Skeletal muscle tissue (tissue), 4 donors: ENCODE results near the gene RENBP. TPM values are rescaled to one million over a fixed set of nuclear protein-coding genes. Genes with fewer than 3 reads are reported as not detected.

Experiments used
- H3K27ac ChIP-seq: one replicate; pipeline ENCODE4 v1.7.0; 2013; ENCODE audit warnings: mild to moderate bottlenecking, low read depth, low read length, inconsistent platforms
- H3K27me3 ChIP-seq, 3 donors: one replicate each; pipeline ENCODE4 v1.7.0; 2013; ENCODE audit warnings: low read length in 3 of 3; ENCODE audit not compliant: control insufficient read depth in 3 of 3, insufficient read depth in 3 of 3
- H3K36me3 ChIP-seq, 3 donors: one replicate each; pipeline ENCODE4 v1.7.0; 2013; ENCODE audit warnings: low read length in 3 of 3; ENCODE audit not compliant: control insufficient read depth in 3 of 3, insufficient read depth in 3 of 3
- H3K4me1 ChIP-seq, 3 donors: one replicate each; pipeline ENCODE4 v1.7.0; 2013; ENCODE audit warnings: low read length in 3 of 3, mild to moderate bottlenecking in 3 of 3; ENCODE audit not compliant: control insufficient read depth in 3 of 3, insufficient read depth in 3 of 3
- H3K4me3 ChIP-seq, 3 donors: one replicate each; pipeline ENCODE4 v1.7.0; 2013; ENCODE audit warnings: low read length in 3 of 3
- H3K9ac ChIP-seq, 3 donors: one replicate each; pipeline ENCODE4 v1.7.0; 2013; ENCODE audit warnings: low read length in 3 of 3, mild to moderate bottlenecking in 3 of 3, moderate library complexity in 2 of 3, low read depth in 1 of 3
- H3K9me3 ChIP-seq, 3 donors: one replicate each; pipeline ENCODE4 v1.7.0; 2013; ENCODE audit warnings: low read length in 3 of 3; ENCODE audit not compliant: control insufficient read depth in 3 of 3
- total RNA-seq: library from RNA; depleted of rRNA; stranded (reverse); fragments of >200 nt; gene quantifications from one replicate; pipeline ENCODE4 v1.2.3, GENCODE V29; 2014
- donor health status: Osteomylitis.

RENBP gene
- total RNA-seq, 1 donor from 2014 or later: 5.7 TPM

DNA sequence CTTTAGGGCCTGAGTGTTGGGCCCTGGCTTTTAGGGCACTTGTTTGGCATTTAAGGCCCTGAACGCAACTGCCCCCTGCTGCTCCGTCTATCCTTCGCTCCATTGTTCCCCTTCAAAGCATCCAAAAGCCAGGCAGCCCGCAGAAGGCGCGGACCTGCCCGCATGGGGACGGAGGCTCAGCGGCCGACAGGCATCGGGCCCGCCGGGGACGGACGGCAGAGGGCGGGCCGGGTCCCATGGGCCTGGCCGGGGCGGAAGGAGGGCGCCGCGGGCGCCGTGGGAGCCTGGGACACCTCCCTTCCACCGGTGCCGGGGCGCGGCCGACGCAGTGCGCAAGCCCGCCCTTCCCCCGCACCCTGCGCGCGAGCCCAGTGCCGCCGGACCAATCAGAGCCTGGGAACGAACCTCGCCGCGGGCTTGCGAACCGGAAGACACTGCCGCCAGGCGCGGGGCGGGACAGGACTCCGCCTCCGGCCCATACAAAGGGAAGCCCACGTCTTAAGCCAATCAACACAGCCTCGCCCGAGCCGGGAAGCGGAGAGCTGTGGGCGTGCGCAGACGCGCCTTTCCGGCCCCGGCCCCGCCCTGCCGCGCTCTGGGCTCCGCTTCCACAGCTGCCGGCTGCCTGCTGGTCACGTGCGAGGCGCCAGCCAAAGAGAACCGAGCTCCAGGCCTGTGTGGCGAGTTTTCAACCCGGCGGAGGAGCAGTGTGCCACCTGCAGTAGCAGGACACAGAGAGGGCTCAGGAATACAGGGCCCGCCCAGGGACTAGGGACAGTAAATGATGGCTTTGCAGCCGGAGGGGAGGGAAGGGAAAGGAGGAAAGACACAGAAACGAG lies 16.3 kb downstream of the RENBP start:
- H3K9me3 ChIP-seq: no peaks in the 10 kb centered on the region
- H3K9ac ChIP-seq: peak overlapping the region; percentile 85 to 90 (median 87)
- peaks cover 0 to 5% (median 0%) of the 10 kb centered on the region in 3 donors for H3K27me3 ChIP-seq
- H3K4me3 ChIP-seq: peak overlapping the region; percentile 68 to 77 (median 77)
- H3K36me3 ChIP-seq: peaks cover 12 to 24% (median 24%) of the 10 kb centered on the region in 3 donors
- H3K27ac ChIP-seq: peak overlapping the region; percentile 88
- peaks cover 17 to 55% (median 30%) of the 10 kb centered on the region in 3 donors for H3K4me1 ChIP-seq

DNA sequence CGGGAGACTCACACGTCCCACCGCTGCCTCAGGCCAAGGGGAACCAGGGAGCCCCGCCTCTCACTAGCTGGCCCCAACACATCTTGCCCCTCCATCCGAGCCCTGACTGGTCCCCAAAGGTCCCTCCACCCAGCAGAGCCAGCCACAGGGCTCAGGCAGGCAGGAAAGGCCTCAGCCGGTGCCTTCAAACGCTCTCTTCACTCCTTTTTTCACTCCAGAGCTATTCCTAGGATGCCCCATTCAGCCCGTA lies 16.8 kb downstream of the RENBP start:
- Histone ChIP-seq H3K36me3 (peaks cover 12 to 24% (median 22%) of the 10 kb centered on the region in 3 donors), H3K9ac (peak overlapping the region; percentile 85 to 90 (median 87)), H3K27me3 (peaks cover 0 to 5% (median 0%) of the 10 kb centered on the region in 3 donors), H3K9me3 (no peaks in the 10 kb centered on the region), H3K4me1 (peaks cover 20 to 61% (median 35%) of the 10 kb centered on the region in 3 donors), H3K4me3 (peak overlapping the region; percentile 68 to 77 (median 77)), H3K27ac (peak overlapping the region; percentile 88)

DNA sequence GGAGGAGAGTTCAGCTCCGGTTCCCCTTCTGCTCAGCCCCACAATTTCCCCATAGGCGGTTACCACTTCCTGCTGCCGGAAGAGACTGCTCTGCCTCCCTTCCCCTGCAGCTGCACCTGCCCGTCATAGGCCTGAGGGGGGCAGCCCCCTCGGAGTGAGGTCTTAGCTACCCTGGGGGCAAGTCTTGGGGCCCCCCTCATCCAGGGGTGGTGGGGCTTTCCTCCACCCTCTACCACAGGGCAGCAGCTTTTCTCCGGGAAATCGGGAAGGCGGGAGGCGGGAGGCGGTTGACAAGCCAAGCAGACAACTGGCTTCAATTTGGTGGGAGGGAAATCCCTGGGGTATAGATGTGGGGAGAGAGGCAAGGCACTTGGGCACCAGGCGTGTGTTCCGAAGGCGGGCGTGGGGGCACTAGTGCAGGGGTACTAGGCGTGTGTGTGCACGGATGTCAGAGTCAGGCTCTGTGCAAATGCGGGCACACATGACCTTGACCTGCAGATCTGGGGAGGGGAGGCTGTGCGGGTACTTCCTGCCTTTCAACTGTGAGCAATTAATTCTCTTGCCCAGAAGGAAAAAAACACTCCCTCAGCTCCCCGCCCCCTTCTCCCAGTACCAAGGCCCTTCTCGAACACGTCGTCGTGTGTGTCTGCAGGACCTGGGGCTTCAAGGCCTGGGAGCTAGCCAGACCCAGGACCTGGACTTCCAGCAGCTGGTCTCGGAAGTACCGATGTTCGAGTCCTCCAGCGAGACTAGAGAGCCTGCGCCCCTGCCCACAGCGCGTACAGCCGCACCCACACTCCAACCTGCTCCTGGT lies 17.4 kb downstream of the RENBP start:
- H3K4me1 ChIP-seq: peaks cover 21 to 63% (median 37%) of the 10 kb centered on the region in 3 donors
- H3K27ac ChIP-seq: peak overlapping the region; percentile 88
- peaks cover 0 to 5% (median 0%) of the 10 kb centered on the region in 3 donors for H3K27me3 ChIP-seq
- no peaks in the 10 kb centered on the region for H3K9me3 ChIP-seq
- peak overlapping the region; percentile 85 to 90 (median 87) for H3K9ac ChIP-seq
- H3K4me3 ChIP-seq: peak overlapping the region; percentile 68 to 77 (median 77)
- H3K36me3 ChIP-seq: peaks cover 12 to 24% (median 19%) of the 10 kb centered on the region in 3 donors

DNA sequence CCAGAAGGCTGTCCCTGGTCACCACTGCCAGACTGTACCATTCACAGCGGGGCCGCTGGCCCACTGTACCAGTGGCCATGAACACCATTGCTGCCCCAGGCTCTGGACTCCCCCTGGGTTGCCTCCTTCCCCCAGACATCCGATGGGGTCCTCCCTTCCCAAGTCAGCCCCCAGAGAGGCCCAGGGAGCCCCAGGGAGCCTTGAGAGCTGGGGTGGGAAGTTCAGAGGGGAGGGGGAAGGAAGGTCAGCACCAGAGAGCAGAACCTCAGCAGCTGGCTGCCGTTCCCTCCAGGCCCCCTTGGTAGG lies 17.9 kb downstream of the RENBP start:
- Histone ChIP-seq H3K9me3 (no peaks in the 10 kb centered on the region), H3K36me3 (peaks cover 9 to 21% (median 13%) of the 10 kb centered on the region in 3 donors), H3K4me1 (peaks cover 25 to 69% (median 41%) of the 10 kb centered on the region in 3 donors), H3K9ac (peak overlapping the region in 2 of 3 donors; percentile 87 to 90), H3K4me3 (peak overlapping the region in 2 of 3 donors; percentile 38 to 68), H3K27ac (peak overlapping the region; percentile 88), H3K27me3 (peaks cover 0 to 5% (median 0%) of the 10 kb centered on the region in 3 donors)

DNA sequence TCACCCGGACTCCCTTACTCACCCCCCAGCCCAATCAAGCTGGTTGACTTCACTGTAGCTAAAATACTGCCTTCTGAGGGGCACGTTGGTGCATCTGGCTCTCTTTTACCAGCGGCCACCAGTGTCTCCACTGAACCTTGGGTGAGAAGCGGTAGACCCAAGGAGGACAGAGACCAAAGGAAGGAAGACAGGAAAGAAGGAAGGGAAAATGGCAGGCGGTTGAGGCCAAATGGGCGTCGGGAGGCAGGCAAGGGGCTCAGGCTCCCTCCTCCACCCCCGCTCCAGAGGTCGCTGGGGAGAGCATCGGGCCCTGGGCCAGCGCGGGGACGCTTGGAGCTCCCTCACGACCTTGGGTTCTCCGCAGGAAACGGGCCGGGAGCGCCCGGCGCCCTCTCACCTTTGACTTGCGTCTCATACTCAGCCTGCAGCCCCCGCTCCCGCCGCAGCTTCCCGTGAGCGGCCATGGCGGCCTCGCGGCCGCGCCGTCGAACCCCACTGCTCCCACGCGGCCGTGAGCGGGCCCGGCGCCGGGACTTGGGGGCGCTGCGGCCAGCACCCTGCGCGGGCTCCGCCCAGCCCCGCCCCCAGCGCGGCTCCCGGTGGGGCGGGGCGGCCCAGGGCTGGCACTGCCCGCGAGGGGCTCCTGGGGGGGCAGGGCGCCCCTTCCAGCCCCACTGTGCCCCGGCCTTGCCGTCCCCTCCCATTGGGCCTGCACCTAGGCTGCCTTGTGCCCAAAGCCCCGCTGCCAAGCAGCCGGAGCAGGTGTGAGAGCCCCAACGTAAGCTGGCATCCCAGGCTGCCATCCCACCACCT lies 18.5 kb downstream of the RENBP start, which contains the start of gene ARHGAP4:
Gene ARHGAP4 (minus strand): TSS at position 526 of the 813 bp plus-strand sequence. CDS start 62 bp downstream, at position 464.
- peak within 1 kb of the TSS; percentile 85 to 90 (median 87) for H3K9ac ChIP-seq
- no peaks in the 10 kb centered on the region for H3K9me3 ChIP-seq
- peaks cover 0 to 7% (median 0%) of the 10 kb centered on the region in 3 donors for H3K27me3 ChIP-seq
- H3K27ac ChIP-seq: peak within 1 kb of the TSS; percentile 88
- H3K4me3 ChIP-seq: peak within 1 kb of the TSS; percentile 38 to 77 (median 68)
- H3K36me3 ChIP-seq: peaks cover 7 to 15% (median 8%) of the 10 kb centered on the region in 3 donors
- H3K4me1 ChIP-seq: peaks cover 25 to 72% (median 43%) of the 10 kb centered on the region in 3 donors

DNA sequence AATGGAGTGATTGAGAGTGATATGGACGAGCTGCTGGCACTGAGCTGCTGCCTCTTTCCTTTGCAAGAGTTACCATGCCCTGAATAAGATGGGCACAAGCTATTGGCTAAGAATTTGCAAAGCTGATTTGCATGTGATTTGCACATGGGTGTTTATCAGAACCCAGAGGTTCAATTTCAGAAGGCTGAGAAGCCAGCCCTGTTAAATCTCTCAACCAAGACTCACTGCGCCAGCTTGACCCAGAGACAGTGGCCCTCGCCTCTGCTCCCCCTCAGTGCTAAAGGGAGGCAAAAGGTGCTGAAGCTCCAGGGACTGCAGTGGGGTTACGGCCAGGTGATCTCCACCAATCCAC lies 19.1 kb downstream of the RENBP start:
- peak overlapping the region; percentile 27 to 35 (median 30) for H3K4me3 ChIP-seq
- no peaks in the 10 kb centered on the region for H3K9me3 ChIP-seq
- peaks cover 25 to 69% (median 44%) of the 10 kb centered on the region in 3 donors for H3K4me1 ChIP-seq
- peak overlapping the region; percentile 12 for H3K27ac ChIP-seq
- peaks cover 3 to 10% (median 3%) of the 10 kb centered on the region in 3 donors for H3K36me3 ChIP-seq
- peaks cover 0 to 8% (median 0%) of the 10 kb centered on the region in 3 donors for H3K27me3 ChIP-seq
- H3K9ac ChIP-seq: no peak overlapping the region

DNA sequence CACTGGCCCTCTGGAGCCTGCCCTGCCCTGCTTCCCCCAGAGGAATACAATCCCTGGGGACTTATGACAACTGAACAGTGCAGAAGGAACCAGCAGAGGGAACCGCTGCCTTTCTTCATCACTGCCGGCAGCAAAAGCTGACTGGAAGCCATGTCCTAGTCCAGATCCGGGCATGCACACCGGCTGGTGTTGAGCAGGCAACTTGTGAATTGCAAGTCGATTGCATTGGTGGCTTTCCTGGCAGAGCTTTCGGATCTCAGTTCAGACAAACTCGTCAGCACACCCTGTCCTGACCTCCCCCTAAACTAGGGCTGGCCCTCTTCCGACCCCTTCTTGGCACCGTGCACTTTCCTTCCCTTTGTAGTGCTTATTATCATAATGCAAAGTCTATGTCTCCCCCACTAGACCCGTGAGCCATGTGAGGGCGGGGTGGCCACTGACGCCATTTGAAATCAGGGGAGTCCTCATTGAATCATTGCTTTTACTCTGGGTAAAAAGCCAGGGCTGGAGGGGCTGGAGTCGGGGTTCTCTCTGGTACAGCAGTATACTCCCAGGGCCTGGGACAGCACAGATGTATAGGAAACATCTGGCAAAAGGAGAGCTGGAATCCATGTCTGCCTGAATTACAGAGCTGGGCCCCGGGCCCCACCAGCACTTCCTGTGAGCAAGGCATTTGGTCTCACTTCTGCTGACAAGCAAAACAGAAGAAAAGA lies 20.1 kb downstream of the RENBP start:
- H3K27ac ChIP-seq: no peak overlapping the region
- H3K9me3 ChIP-seq: no peaks in the 10 kb centered on the region
- H3K4me3 ChIP-seq: no peak overlapping the region
- H3K27me3 ChIP-seq: peaks cover 0 to 8% (median 0%) of the 10 kb centered on the region in 3 donors
- no peaks in the 10 kb centered on the region for H3K36me3 ChIP-seq
- peaks cover 25 to 62% (median 43%) of the 10 kb centered on the region in 3 donors for H3K4me1 ChIP-seq
- peak overlapping the region in 1 of 3 donors; percentile 25 for H3K9ac ChIP-seq

DNA sequence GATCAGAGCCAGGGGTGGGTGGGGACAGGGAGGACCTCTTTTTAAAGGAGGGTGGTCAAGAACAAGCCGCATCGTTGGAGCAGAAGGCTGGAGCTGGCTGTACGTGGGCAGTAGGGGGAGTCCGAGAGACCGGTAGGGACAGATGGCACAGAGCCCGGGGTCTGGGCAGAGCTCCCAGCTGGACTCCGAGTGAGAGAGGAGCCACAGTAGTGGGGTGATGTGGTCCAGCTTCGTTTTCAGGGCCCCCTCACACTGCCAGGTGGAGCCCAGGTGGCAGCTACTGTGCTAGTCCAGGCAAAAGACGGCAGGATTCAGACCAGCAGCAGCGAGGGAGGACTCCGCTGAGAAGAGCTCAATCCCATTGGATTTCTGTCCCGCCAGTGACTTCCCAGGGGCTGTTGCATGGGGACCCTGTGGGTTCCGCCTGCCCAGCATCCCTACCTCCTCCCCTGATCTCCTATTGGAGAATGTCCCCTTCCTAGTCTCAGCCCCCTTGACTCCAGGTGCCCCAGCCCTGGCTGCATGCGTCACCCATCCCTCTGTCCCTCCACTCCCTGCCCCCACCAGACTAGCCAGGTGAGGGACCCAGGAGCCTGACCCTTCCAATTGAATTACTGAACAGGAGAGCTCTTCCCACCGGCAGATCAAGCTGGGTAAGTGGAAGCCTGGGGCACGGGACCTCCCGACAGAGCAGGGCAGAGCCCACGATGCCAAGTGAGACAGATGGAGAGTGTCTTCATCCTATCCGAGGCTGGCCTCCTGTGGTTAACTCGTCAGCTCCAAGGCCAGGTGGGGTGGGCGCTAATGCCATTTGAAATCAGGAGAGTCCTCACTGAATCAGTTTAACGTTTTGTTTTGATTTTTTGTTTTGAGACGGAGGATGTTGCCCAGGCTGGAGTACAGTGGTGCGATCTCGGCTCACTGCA lies 21.2 kb downstream of the RENBP start:
- no peak overlapping the region for H3K27ac ChIP-seq
- peaks cover 0 to 15% (median 0%) of the 10 kb centered on the region in 3 donors for H3K27me3 ChIP-seq
- H3K4me1 ChIP-seq: peaks cover 22 to 56% (median 38%) of the 10 kb centered on the region in 3 donors
- H3K4me3 ChIP-seq: peak overlapping the region in 1 of 3 donors; percentile 19
- H3K9ac ChIP-seq: no peak overlapping the region
- no peaks in the 10 kb centered on the region for H3K9me3 ChIP-seq
- no peaks in the 10 kb centered on the region for H3K36me3 ChIP-seq
